Measurements from ENCODE around the gene GFPT2. TPM values are rescaled to one million over a fixed set of nuclear protein-coding genes. Genes with fewer than 3 reads are reported as not detected.

GFPT2 gene
- total RNA-seq, 1 donor from 2014 or later, result 1.1 TPM

DNA sequence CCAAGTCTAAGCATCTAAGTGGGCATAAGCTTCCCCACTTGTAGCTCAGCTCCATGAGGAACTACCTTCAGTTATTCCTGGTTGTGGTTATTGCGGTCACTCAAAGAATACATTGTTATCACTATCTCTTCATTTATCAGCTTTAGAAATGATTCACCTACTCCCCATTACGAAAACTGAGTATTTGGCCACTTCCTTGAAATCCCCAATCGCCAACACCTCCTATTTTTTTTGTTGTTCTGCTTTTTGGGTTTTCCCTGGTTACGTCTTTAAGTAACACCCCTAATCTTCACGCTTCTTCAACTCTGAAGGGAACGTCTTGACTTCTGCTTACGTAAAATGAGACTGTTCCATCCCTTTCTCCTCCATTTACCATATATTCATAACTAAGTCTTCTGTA is 81.9 kb downstream of the GFPT2 start:
- ATAC-seq, result no peak

DNA sequence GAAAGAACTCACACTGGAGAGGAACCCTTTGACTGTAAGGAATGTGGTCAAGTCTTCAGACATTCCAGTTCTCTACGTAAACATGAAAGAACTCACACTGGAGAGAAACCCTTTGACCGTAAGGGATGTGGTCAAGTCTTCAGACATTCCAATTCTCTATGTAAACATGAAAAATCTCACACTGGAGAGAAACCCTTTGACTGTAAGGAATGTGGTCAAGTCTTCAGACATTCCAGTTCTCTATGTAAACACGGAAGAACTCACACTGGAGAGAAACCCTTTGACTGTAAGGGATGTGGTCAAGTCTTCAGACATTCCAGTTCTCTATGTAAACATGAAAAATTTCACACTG is 93.9 kb downstream of the GFPT2 start:
- no peak for ATAC-seq

- ATAC-seq, result no peak
Measured at GRCh38 chr5:180253036-180253824, 99.9 kb downstream of the GFPT2 start.

DNA sequence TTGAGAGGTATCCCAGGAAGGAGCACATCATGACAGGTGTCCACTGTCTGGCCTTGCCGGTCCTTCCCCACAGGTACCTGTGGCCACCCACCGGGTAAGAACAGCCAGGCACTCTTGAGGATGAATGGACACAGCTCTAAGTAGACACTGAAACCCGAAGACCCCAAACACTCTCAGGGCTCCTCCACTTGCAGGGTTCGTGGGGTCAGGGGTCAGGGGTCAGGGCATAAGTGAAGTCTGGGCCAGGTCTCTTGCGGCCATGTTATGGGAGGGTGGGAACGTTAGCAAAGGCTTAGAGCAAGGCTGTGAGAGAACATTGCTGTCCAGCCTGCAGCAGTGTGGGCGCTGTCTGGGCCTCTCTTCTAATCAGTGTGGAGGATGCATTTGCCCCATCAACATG is 101.2 kb downstream of the GFPT2 start:
- no peak for ATAC-seq

GRCh38 chr5:180251141-180251540 is 102.0 kb downstream of the GFPT2 start:
- ATAC-seq, result no peak

Other genes starting within 250 kb of the GFPT2 start
- not detected for gene RASGEF1C, start 144.1 kb downstream of the GFPT2 start, total RNA-seq
- gene MAPK9, start 61.3 kb downstream of the GFPT2 start, total RNA-seq, result 16.3 TPM
- gene CNOT6, start 141.0 kb upstream of the GFPT2 start, total RNA-seq, result 22.1 TPM
- gene SCGB3A1, start 238.2 kb upstream of the GFPT2 start, total RNA-seq, result 26.6 TPM

Data from esophagus mucosa (tissue), 1 donor.